IPS-15b (cell line): Measurements from ENCODE around the gene IPO13.

Experiments used
- H3K27me3 ChIP-seq: one replicate; pipeline ENCODE4 v1.6.1; 2013; ENCODE audit warnings: low read length; ENCODE audit not compliant: control insufficient read depth, insufficient read depth
- H3K36me3 ChIP-seq: one replicate; pipeline ENCODE4 v1.6.1; 2013; ENCODE audit warnings: low read length; ENCODE audit not compliant: control insufficient read depth, insufficient read depth
- H3K4me1 ChIP-seq: one replicate; pipeline ENCODE4 v1.6.1; 2013; ENCODE audit warnings: mild to moderate bottlenecking, low read length; ENCODE audit not compliant: control insufficient read depth, insufficient read depth
- H3K4me3 ChIP-seq: one replicate; pipeline ENCODE4 v1.5.1; 2013; ENCODE audit warnings: low read depth, low read length
- H3K9ac ChIP-seq: one replicate; pipeline ENCODE4 v1.6.1; 2013; ENCODE audit warnings: low read depth, mild to moderate bottlenecking, low read length
- H3K9me3 ChIP-seq: one replicate; pipeline ENCODE4 v1.6.1; 2013; ENCODE audit warnings: mild to moderate bottlenecking, low read length; ENCODE audit not compliant: control insufficient read depth, insufficient read depth

IPO13 gene

GRCh38 chr1:43945674-43946235 lies 995 bp upstream of the IPO13 start:
- peak overlapping the region; percentile 90 for H3K4me3 ChIP-seq
- peaks cover 5% of the 10 kb centered on the region for H3K4me1 ChIP-seq

GRCh38 chr1:43947061-43947873 lies 517 bp downstream of the IPO13 start:
- H3K4me1 ChIP-seq, result peaks cover 5% of the 10 kb centered on the region
- H3K36me3 ChIP-seq, result peaks cover 5% of the 10 kb centered on the region
- H3K4me3 ChIP-seq, result peak overlapping the region; percentile 90
- no peaks in the 10 kb centered on the region for H3K27me3 ChIP-seq
- H3K9ac ChIP-seq, result peak overlapping the region; percentile 88
- H3K9me3 ChIP-seq, result no peaks in the 10 kb centered on the region

More at GRCh38 chr1:43945674-43946235, 995 bp upstream of the IPO13 start:
- H3K9me3 ChIP-seq, result no peaks in the 10 kb centered on the region
- H3K27me3 ChIP-seq, result no peaks in the 10 kb centered on the region
- peaks cover 5% of the 10 kb centered on the region for H3K36me3 ChIP-seq
- no peak overlapping the region for H3K9ac ChIP-seq

DNA sequence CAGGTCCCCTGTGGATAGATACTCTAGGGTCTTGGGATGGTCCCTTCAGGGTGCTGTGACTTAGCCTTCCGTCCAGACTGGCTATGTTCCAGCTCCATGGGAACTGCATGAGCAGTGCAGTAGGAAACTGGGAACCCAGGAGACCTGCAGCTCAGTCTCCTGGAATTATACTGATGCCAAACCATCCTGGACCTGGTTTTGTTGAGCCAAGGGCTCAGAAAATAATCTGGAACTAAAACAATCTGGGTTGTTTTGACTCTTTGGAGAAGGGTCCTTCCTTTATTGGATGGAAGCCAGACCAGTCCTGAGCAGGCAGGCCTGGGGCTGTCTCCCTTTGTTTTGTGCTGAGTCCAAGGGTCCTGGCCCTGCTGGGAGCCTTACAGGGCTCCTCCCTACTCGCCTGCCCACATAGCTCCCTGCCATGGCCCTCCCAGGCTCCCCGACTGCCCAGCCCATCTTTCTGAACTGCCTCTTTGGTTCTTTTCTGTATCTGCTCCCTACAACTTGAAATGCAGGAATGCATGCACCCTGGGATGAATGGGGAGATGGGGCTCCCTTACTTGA lies 1.2 kb downstream of the IPO13 start:
- peak overlapping the region; percentile 60 for H3K9ac ChIP-seq
- H3K27me3 ChIP-seq, result no peaks in the 10 kb centered on the region
- H3K4me1 ChIP-seq, result peaks cover 5% of the 10 kb centered on the region
- peaks cover 5% of the 10 kb centered on the region for H3K36me3 ChIP-seq
- H3K4me3 ChIP-seq, result peak overlapping the region; percentile 90
- H3K9me3 ChIP-seq, result no peaks in the 10 kb centered on the region

DNA sequence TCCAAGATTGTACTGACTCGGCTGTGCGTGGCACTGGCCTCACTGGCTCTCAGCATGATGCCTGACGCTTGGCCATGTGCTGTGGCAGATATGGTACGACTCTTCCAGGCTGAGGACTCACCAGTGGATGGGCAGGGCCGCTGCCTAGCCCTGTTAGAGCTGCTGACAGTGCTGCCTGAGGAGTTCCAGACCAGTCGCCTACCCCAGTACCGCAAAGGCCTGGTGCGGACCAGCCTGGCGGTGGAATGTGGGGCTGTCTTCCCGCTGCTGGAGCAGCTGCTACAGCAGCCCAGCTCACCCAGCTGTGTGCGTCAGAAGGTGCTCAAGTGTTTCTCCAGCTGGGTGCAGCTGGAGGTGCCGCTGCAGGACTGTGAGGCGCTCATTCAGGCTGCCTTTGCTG lies 2.9 kb downstream of the IPO13 start:
- no peaks in the 10 kb centered on the region for H3K27me3 ChIP-seq
- no peak overlapping the region for H3K9ac ChIP-seq
- H3K4me1 ChIP-seq, result peaks cover 4% of the 10 kb centered on the region

GRCh38 chr1:43951021-43951985 lies 4.6 kb downstream of the IPO13 start:
- H3K27me3 ChIP-seq, result no peaks in the 10 kb centered on the region
- H3K9ac ChIP-seq, result no peak overlapping the region
- H3K9me3 ChIP-seq, result no peaks in the 10 kb centered on the region
- no peak overlapping the region for H3K4me3 ChIP-seq
- H3K4me1 ChIP-seq, result peaks cover 4% of the 10 kb centered on the region
- peaks cover 5% of the 10 kb centered on the region for H3K36me3 ChIP-seq

More for the DNA sequence above, 2.9 kb downstream of the IPO13 start:
- H3K9me3 ChIP-seq, result no peaks in the 10 kb centered on the region
- peaks cover 5% of the 10 kb centered on the region for H3K36me3 ChIP-seq
- H3K4me3 ChIP-seq, result no peak overlapping the region

- Histone ChIP-seq H3K9ac (no peak overlapping the region), H3K9me3 (no peaks in the 10 kb centered on the region), H3K4me3 (no peak overlapping the region), H3K36me3 (peaks cover 14% of the 10 kb centered on the region), H3K4me1 (peaks cover under 1% of the 10 kb centered on the region), H3K27me3 (no peaks in the 10 kb centered on the region)
Observed at GRCh38 chr1:43952731-43953346, 6.1 kb downstream of the IPO13 start.

GRCh38 chr1:43953361-43953760 lies 6.6 kb downstream of the IPO13 start:
- peaks cover 17% of the 10 kb centered on the region for H3K36me3 ChIP-seq
- no peaks in the 10 kb centered on the region for H3K9me3 ChIP-seq
- no peak overlapping the region for H3K4me3 ChIP-seq
- H3K9ac ChIP-seq, result no peak overlapping the region
- H3K4me1 ChIP-seq, result no peaks in the 10 kb centered on the region
- H3K27me3 ChIP-seq, result no peaks in the 10 kb centered on the region

GRCh38 chr1:43954036-43954435 lies 7.3 kb downstream of the IPO13 start:
- H3K9ac ChIP-seq, result no peak overlapping the region
- no peaks in the 10 kb centered on the region for H3K27me3 ChIP-seq
- peaks cover 17% of the 10 kb centered on the region for H3K36me3 ChIP-seq
- H3K4me1 ChIP-seq, result no peaks in the 10 kb centered on the region
- H3K9me3 ChIP-seq, result no peaks in the 10 kb centered on the region
- no peak overlapping the region for H3K4me3 ChIP-seq

- Histone ChIP-seq H3K4me3 (no peak overlapping the region), H3K4me1 (no peaks in the 10 kb centered on the region), H3K9me3 (no peaks in the 10 kb centered on the region), H3K9ac (no peak overlapping the region), H3K27me3 (no peaks in the 10 kb centered on the region), H3K36me3 (peaks cover 15% of the 10 kb centered on the region)
Observed at GRCh38 chr1:43956234-43956633, 9.5 kb downstream of the IPO13 start.

GRCh38 chr1:43957407-43958040 lies 10.8 kb downstream of the IPO13 start:
- no peaks in the 10 kb centered on the region for H3K4me1 ChIP-seq
- H3K4me3 ChIP-seq, result no peak overlapping the region
- H3K27me3 ChIP-seq, result no peaks in the 10 kb centered on the region
- H3K9me3 ChIP-seq, result no peaks in the 10 kb centered on the region
- H3K9ac ChIP-seq, result no peak overlapping the region
- peaks cover 22% of the 10 kb centered on the region for H3K36me3 ChIP-seq
